Activated CD4-positive, alpha-beta T cell treated with anti-CD3 and anti-CD28 coated beads for 24 hours (primary cell): ENCODE measurements around the gene PCF11.
A peak's percentile ranks its signal among the peaks of the same experiment; 100 is the strongest.

ENCODE experiments used
- DNase-seq, 2 donors: peaks; one replicate each; pipeline ENCODE4 v3.0.0-alpha.2; 2020; ENCODE audit warnings: low read depth in 2 of 2

PCF11 gene

GRCh38 chr11:83156144-83156995, 561 bp upstream of the PCF11 start:
- peak; percentile 95 to 98 for DNase-seq

- DNase-seq: peak in 1 of 2 donors; percentile 26
These were observed 844 bp downstream of the PCF11 start for GRCh38 chr11:83157594-83158356.

GRCh38 chr11:83158357-83158786, 1.4 kb downstream of the PCF11 start:
- no peak for DNase-seq

- no peak for DNase-seq
These were observed 2.3 kb downstream of the PCF11 start for GRCh38 chr11:83158965-83159901.

GRCh38 chr11:83159902-83160865, 3.3 kb downstream of the PCF11 start:
- no peak for DNase-seq

GRCh38 chr11:83161610-83162199, 4.8 kb downstream of the PCF11 start:
- DNase-seq: no peak

GRCh38 chr11:83162377-83162776, 5.4 kb downstream of the PCF11 start:
- DNase-seq: no peak

GRCh38 chr11:83166193-83166866, 9.4 kb downstream of the PCF11 start:
- DNase-seq: no peak

GRCh38 chr11:83168756-83169155, 11.8 kb downstream of the PCF11 start:
- DNase-seq: no peak

- no peak for DNase-seq
These were observed 13.9 kb downstream of the PCF11 start for GRCh38 chr11:83170865-83171264.

- no peak for DNase-seq
These were observed 15.6 kb downstream of the PCF11 start for GRCh38 chr11:83172551-83172950.

- DNase-seq: no peak
These were observed 17.1 kb downstream of the PCF11 start for GRCh38 chr11:83174008-83174407.

- no peak for DNase-seq
These were observed 18.9 kb downstream of the PCF11 start for GRCh38 chr11:83175815-83176214.

- DNase-seq: no peak
These were observed 24.9 kb downstream of the PCF11 start for GRCh38 chr11:83181815-83182214.

- no peak for DNase-seq
These were observed 28.8 kb downstream of the PCF11 start for GRCh38 chr11:83185767-83186166.

- no peak for DNase-seq
These were observed 30.5 kb downstream of the PCF11 start for GRCh38 chr11:83187465-83187864.

GRCh38 chr11:83191491-83191890, 34.6 kb downstream of the PCF11 start:
- no peak for DNase-seq

GRCh38 chr11:83191986-83192385, 35.1 kb downstream of the PCF11 start:
- DNase-seq: no peak

- no peak for DNase-seq
These were observed 35.8 kb downstream of the PCF11 start for GRCh38 chr11:83192606-83193245.
